H1 (cell line): ENCODE results near the gene RBMY1A1. TPM values are rescaled to one million over a fixed set of nuclear protein-coding genes. Genes with fewer than 3 reads are reported as not detected.
"Not testable (repeated sequence)": the region's sequence is repeated elsewhere in the genome, so short reads cannot be mapped to it uniquely, and the experiment has no call there.

Experiments used
- CTCF ChIA-PET: fragments of 300-600 bp; sonication (Branson Sonifier 250); formaldehyde crosslinking; loops from one replicate; lab custom pipeline; 2021; ENCODE audit not compliant: partially characterized antibody; lab: Charles Lee
- POLR2A ChIA-PET: fragments of 300-600 bp; sonication (Branson Sonifier 250); formaldehyde crosslinking; loops from one replicate; lab custom pipeline; 2021; ENCODE audit warnings: inconsistent platforms; ENCODE audit not compliant: partially characterized antibody; lab: Charles Lee
- DNase-seq, 2 experiments: peaks; one replicate each; pipeline versions ENCODE4 v3.0.0 to v3.0.0-alpha.2; 2010 to 2022; ENCODE audit warnings: low spot score in 2 of 2, low read depth in 1 of 2, mixed read lengths in 1 of 2
- FAIRE-seq: peaks from 2 replicates; lab custom pipeline; 2011; peaks lifted over from hg19 to GRCh38; lab: Jason Lieb, UNC
- H2AFZ ChIP-seq: 2 replicates; pipeline ENCODE4 v1.8.1; 2012; ENCODE audit warnings: low read length, inconsistent platforms
- H2AK5ac ChIP-seq: 2 replicates; pipeline ENCODE4 v1.6.1; 2013; ENCODE audit warnings: low read depth, low read length
- H2BK120ac ChIP-seq: replicated peaks from 2 replicates; pipeline ENCODE3; 2013; ENCODE audit warnings: low read depth, low read length, inconsistent platforms
- H2BK12ac ChIP-seq: 2 replicates; pipeline ENCODE4 v1.6.1; 2013; ENCODE audit warnings: low read depth, low read length
- H2BK15ac ChIP-seq: 2 replicates; pipeline ENCODE4 v1.6.1; 2013; ENCODE audit warnings: low read length
- H2BK20ac ChIP-seq: 2 replicates; pipeline ENCODE4 v1.6.1; 2013; ENCODE audit warnings: low read length
- H2BK5ac ChIP-seq: 2 replicates; pipeline ENCODE4 v1.6.1; 2013; ENCODE audit warnings: low read depth, low read length
- H3K14ac ChIP-seq: 2 replicates; pipeline ENCODE4 v1.6.1; 2013; ENCODE audit warnings: inconsistent platforms; ENCODE audit not compliant: insufficient read length
- H3K18ac ChIP-seq: 2 replicates; pipeline ENCODE4 v1.6.1; 2013; ENCODE audit warnings: low read length; ENCODE audit errors: extremely low read depth
- H3K23ac ChIP-seq: 2 replicates; pipeline ENCODE4 v1.6.1; 2013; ENCODE audit warnings: inconsistent platforms; ENCODE audit not compliant: insufficient read length
- H3K23me2 ChIP-seq: 2 replicates; pipeline ENCODE4 v1.6.1; 2013; ENCODE audit warnings: low read depth, low read length
- H3K27ac ChIP-seq: 2 replicates; pipeline ENCODE4 v1.6.1; 2011; ENCODE audit warnings: low read depth, low read length, inconsistent platforms
- H3K27me3 ChIP-seq, 4 experiments: replicated peaks in 1 of 4; 1 replicate in 1 of 4; 2 replicates in 3 of 4; pipeline versions ENCODE4 v1.6.1 to v1.8.1; 2011 to 2013; ENCODE audit warnings: low read length in 3 of 4, mild to moderate bottlenecking in 3 of 4, inconsistent platforms in 2 of 4, mixed read lengths in 2 of 4, moderate library complexity in 1 of 4; ENCODE audit not compliant: control insufficient read depth in 3 of 4, insufficient read depth in 3 of 4; ENCODE audit errors: extremely low read depth in 1 of 4
- H3K36me3 ChIP-seq, 4 experiments: 2 replicates each; pipeline versions ENCODE4 v1.6.1 to v1.8.1; 2011 to 2013; ENCODE audit warnings: mild to moderate bottlenecking in 4 of 4, low read length in 3 of 4, moderate library complexity in 2 of 4, control low read depth in 1 of 4, inconsistent platforms in 1 of 4; ENCODE audit not compliant: insufficient read depth in 4 of 4, control insufficient read depth in 2 of 4
- H3K4ac ChIP-seq: replicated peaks from 2 replicates; pipeline ENCODE3; 2013; ENCODE audit warnings: low read length, low read depth, mixed read lengths, inconsistent platforms; ENCODE audit not compliant: insufficient read length
- H3K4me1 ChIP-seq, 4 experiments: replicated peaks in 1 of 4; 1 replicate in 1 of 4; 2 replicates in 3 of 4; pipeline versions ENCODE4 v1.6.1 to v1.8.1; 2011 to 2013; ENCODE audit warnings: low read length in 3 of 4, inconsistent platforms in 2 of 4, mixed read lengths in 1 of 4; ENCODE audit not compliant: insufficient read depth in 4 of 4, control insufficient read depth in 3 of 4
- H3K4me2 ChIP-seq, 2 experiments: 2 replicates each; pipeline versions ENCODE4 v1.6.1 to v1.8.1; 2011 to 2013; ENCODE audit warnings: low read depth in 2 of 2, low read length in 2 of 2, control low read depth in 1 of 2, inconsistent platforms in 1 of 2, mild to moderate bottlenecking in 1 of 2; ENCODE audit not compliant: insufficient read depth in 1 of 2
- H3K4me3 ChIP-seq, 4 experiments: fragments of 200-600, 300-600 bp in 1 of 4; sonication (generic), shearing (Covaris generic), sonication (Bioruptor Twin) in 1 of 4; 2 replicates each; pipeline versions ENCODE4 v1.5.1 to v1.8.1; 2011 to 2016; ENCODE audit warnings: low read length in 4 of 4, low read depth in 3 of 4, control low read depth in 2 of 4, inconsistent platforms in 2 of 4, mild to moderate bottlenecking in 2 of 4, mixed read lengths in 1 of 4, moderate library complexity in 1 of 4; ENCODE audit not compliant: insufficient read depth in 2 of 4; ENCODE audit errors: extremely low read depth in 1 of 4
- H3K56ac ChIP-seq: replicated peaks from 2 replicates; pipeline ENCODE3; 2013; ENCODE audit warnings: low read depth, mild to moderate bottlenecking, mixed read lengths, low read length, inconsistent platforms; ENCODE audit not compliant: insufficient read length
- H3K79me1 ChIP-seq: 2 replicates; pipeline ENCODE4 v1.6.1; 2013; ENCODE audit warnings: low read depth, low read length, control low read depth
- H3K79me2 ChIP-seq, 2 experiments: 2 replicates each; pipeline versions ENCODE4 v1.6.1 to v1.8.1; 2012 to 2013; ENCODE audit warnings: low read length in 2 of 2, mild to moderate bottlenecking in 2 of 2, inconsistent platforms in 1 of 2; ENCODE audit not compliant: insufficient read depth in 2 of 2, control insufficient read depth in 1 of 2
- H3K9ac ChIP-seq, 4 experiments: replicated peaks in 1 of 4; 1 replicate in 1 of 4; 2 replicates in 3 of 4; pipeline versions ENCODE4 v1.6.1 to v1.8.1; 2011 to 2013; ENCODE audit warnings: low read depth in 3 of 4, low read length in 3 of 4, control low read depth in 2 of 4, mild to moderate bottlenecking in 2 of 4, moderate library complexity in 2 of 4, inconsistent platforms in 1 of 4; ENCODE audit errors: extremely low read depth in 1 of 4
- H3K9me3 ChIP-seq, 2 experiments: 2 replicates each; pipeline versions ENCODE4 v1.6.1 to v1.8.1; 2012 to 2013; ENCODE audit warnings: mild to moderate bottlenecking in 2 of 2, moderate library complexity in 2 of 2, control low read depth in 1 of 2, inconsistent platforms in 1 of 2, low read depth in 1 of 2, low read length in 1 of 2, mixed read lengths in 1 of 2; ENCODE audit not compliant: insufficient read depth in 2 of 2
- H4K20me1 ChIP-seq, 2 experiments: replicated peaks in 1 of 2; 2 replicates each; pipeline versions ENCODE3 to v1.8.1; 2011 to 2013; ENCODE audit warnings: inconsistent platforms in 2 of 2, low read length in 2 of 2, mild to moderate bottlenecking in 1 of 2; ENCODE audit not compliant: insufficient read depth in 2 of 2, control insufficient read depth in 1 of 2
- H4K5ac ChIP-seq: 2 replicates; pipeline ENCODE4 v1.6.1; 2013; ENCODE audit warnings: low read length, low read depth, mixed read lengths, inconsistent platforms; ENCODE audit not compliant: insufficient read length
- H4K8ac ChIP-seq: 2 replicates; pipeline ENCODE4 v1.8.0; 2013; ENCODE audit warnings: mild to moderate bottlenecking, moderate library complexity, low read length, inconsistent platforms; ENCODE audit not compliant: insufficient read depth; ENCODE audit errors: extremely low read depth
- H4K91ac ChIP-seq: replicated peaks from 2 replicates; pipeline ENCODE3; 2013; ENCODE audit warnings: low read length, mixed read lengths, inconsistent platforms; ENCODE audit not compliant: insufficient read length
- CEBPB ChIP-seq: IDR thresholded peaks from 2 replicates; pipeline ENCODE4 v1.6.1; 2012; ENCODE audit warnings: low read depth, low read length
- SAP30 ChIP-seq: fragments of 300-600 bp; sonication (generic); IDR thresholded peaks from 2 replicates; pipeline ENCODE4 v1.7.1; 2012; ENCODE audit warnings: low read length, moderate library complexity, mild to moderate bottlenecking, inconsistent platforms; ENCODE audit not compliant: insufficient read depth, insufficient replicate concordance
- SIX5 ChIP-seq: IDR thresholded peaks from 2 replicates; pipeline ENCODE4 v1.6.1; 2011; ENCODE audit warnings: mild to moderate bottlenecking, low read depth, low read length
- TAF1 ChIP-seq: IDR thresholded peaks from 2 replicates; pipeline ENCODE4 v1.6.1; 2011; ENCODE audit warnings: mild to moderate bottlenecking, low read depth, low read length
- TBP ChIP-seq: IDR thresholded peaks from 2 replicates; pipeline ENCODE4 v1.6.1; 2011; ENCODE audit warnings: low read depth, low read length, improper control_type of control experiment
- WGBS, 2 experiments: shearing (Covaris generic) in 1 of 2; methylation state at CpG; one replicate each; pipeline versions ENCODE4 v1.1.6 to v1.1.7; 2013 to 2015; ENCODE audit warnings: low lambda C conversion rate in 2 of 2, mixed read lengths in 2 of 2, inconsistent platforms in 1 of 2, low coverage in 1 of 2, missing lambda C conversion rate in 1 of 2; ENCODE audit not compliant: insufficient replicate concordance in 2 of 2, insufficient coverage in 1 of 2, insufficient read length in 1 of 2; ENCODE audit errors: extremely low coverage in 1 of 2, missing lambda C conversion rate in 1 of 2; 5-methylcytosine and 5-hydroxymethylcytosine counted together
- polyA plus RNA-seq, 7 experiments: library from polyadenylated mRNA; depleted of rRNA in 3 of 7; stranded (reverse) in 5 of 7; unstranded in 2 of 7; fragments of >200 nt in 5 of 7; fragments of 200-250 nt in 2 of 7; gene quantifications; 1 replicate in 5 of 7; 2 replicates in 1 of 7; 4 replicates in 1 of 7; pipeline versions ENCODE4 v1.2.1 to v1.2.3, GENCODE V29; 2011 to 2013; ENCODE audit warnings: missing spikeins in 2 of 7, mixed read lengths in 2 of 7
- total RNA-seq: library from RNA; stranded (reverse); fragmentation: NEBNext Ultra II Directional; extraction: Animal tissue kit (Norgen Biotek cat#: 25700); gene quantifications from 2 replicates; pipeline ENCODE4 v1.2.1, GENCODE V29; 2021

The RBMY1A1 gene
- total and polyA plus RNA-seq, 2 of the 8 experiments (the other 6 are each of a cell fraction or from before 2014, with no cell fraction given), result not detected

DNA sequence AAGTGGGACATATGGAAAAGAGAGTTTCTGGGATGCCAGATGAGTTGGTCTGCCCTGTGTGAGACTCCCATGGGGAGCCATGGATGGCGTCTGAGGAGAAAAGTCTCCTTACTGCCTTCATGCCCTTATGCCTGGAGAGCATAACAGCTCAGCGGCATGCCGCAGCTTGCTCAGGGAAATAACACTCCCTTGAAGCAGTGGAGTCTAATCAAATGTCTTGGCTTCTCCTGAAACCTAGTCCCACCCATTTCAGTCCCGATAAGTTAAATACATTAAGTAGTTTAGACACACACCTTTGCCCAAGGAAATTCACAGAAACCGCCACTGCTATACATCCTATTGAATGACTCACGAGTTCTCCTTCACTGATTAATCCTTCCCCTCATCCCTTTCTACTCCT is 50.8 kb downstream of the RBMY1A1 start (continued):
- TF ChIP-seq TAF1, result no peak
- TF ChIP-seq TBP, result no peak
- no peak for TF ChIP-seq CEBPB
- TF ChIP-seq SIX5, result no peak
- no peak for TF ChIP-seq SAP30

DNA sequence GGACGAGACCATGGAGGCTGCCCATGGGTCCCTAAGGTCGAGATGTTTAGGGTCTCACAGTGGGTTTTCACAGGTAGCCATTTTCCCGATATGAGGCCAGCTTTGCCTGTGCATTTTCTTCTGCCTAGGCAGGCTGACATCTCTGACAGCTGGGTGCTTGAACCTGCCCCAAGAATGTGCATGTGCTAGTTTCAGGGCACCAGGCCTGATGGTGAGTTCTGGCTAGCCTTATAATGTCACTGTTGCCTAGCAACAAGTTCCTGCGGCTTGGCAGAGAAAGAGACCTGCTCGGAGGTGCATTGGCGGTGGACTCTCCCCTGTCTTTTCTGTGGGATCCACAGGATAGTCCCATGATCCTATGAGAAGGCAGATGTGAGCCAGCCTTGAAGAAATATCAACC is 51.8 kb downstream of the RBMY1A1 start:
- H3K79me1 ChIP-seq, H2BK15ac ChIP-seq, H2AK5ac ChIP-seq, H4K5ac ChIP-seq, H4K91ac ChIP-seq, H2BK12ac ChIP-seq, H3K4me2 ChIP-seq, H3K36me3 ChIP-seq, FAIRE-seq, H3K4ac ChIP-seq, H3K18ac ChIP-seq, H3K4me1 ChIP-seq, H4K20me1 ChIP-seq, H4K8ac ChIP-seq, H2BK120ac ChIP-seq, H2BK20ac ChIP-seq, DNase-seq, CTCF ChIA-PET, H3K14ac ChIP-seq, H3K4me3 ChIP-seq, H2BK5ac ChIP-seq, H3K23ac ChIP-seq, H3K27ac ChIP-seq, H3K79me2 ChIP-seq, H3K9ac ChIP-seq, H3K56ac ChIP-seq, POLR2A ChIA-PET, H2AFZ ChIP-seq, H3K27me3 ChIP-seq, H3K23me2 ChIP-seq: not testable (repeated sequence)
- WGBS, 2 experiments, result 94% methylated on average over 3 of the region's 6 CpGs; no CpG with 5 or more reads in 1 of the 2 experiments
- H3K9me3 ChIP-seq, result peaks cover 0 to 25% of the 10 kb centered on the region in 2 experiments; a peak in 3 of 4 replicates
